Cardiac fibroblast (primary cell): ENCODE results near the gene LFNG.

Source experiments
- DNase-seq, 2 donors: peaks; one replicate each; pipeline versions ENCODE4 v3.0.0 to v3.0.0-alpha.2; 2010; ENCODE audit warnings: low read depth in 2 of 2
- H3K4me3 ChIP-seq, 2 donors: replicated peaks in 1 of 2; 1 replicate in 1 of 2; 2 replicates in 1 of 2; pipeline ENCODE4 v1.5.1; 2011; ENCODE audit warnings: low read depth in 2 of 2, low read length in 2 of 2, mild to moderate bottlenecking in 2 of 2, moderate library complexity in 1 of 2
- TF ChIP-seq, protein P1 (sequence below): IDR thresholded peaks from one replicate; pipeline ENCODE4 v1.5.1; 2011; ENCODE audit warnings: low read depth, mild to moderate bottlenecking, low read length, inconsistent platforms

Gene LFNG

DNA sequence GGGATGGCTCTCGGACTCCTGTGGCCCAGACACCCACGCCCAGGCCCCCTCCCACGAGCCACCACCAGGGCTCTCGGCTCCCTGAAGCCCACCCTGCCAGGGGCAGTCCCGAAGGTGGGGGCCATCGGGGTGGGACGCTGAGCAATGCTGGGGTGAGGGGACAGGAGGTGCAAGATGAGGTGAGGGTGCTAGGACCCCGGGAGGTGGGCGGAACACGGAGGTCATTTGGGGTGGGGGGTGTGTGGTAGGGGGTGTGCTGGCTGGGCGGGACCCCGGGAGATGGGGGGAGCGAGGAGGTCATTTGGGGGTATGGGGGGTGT is 17.0 kb upstream of the LFNG start:
- DNase-seq = no peak
- H3K4me3 ChIP-seq = no peak overlapping the region
- TF ChIP-seq, protein P1, sequence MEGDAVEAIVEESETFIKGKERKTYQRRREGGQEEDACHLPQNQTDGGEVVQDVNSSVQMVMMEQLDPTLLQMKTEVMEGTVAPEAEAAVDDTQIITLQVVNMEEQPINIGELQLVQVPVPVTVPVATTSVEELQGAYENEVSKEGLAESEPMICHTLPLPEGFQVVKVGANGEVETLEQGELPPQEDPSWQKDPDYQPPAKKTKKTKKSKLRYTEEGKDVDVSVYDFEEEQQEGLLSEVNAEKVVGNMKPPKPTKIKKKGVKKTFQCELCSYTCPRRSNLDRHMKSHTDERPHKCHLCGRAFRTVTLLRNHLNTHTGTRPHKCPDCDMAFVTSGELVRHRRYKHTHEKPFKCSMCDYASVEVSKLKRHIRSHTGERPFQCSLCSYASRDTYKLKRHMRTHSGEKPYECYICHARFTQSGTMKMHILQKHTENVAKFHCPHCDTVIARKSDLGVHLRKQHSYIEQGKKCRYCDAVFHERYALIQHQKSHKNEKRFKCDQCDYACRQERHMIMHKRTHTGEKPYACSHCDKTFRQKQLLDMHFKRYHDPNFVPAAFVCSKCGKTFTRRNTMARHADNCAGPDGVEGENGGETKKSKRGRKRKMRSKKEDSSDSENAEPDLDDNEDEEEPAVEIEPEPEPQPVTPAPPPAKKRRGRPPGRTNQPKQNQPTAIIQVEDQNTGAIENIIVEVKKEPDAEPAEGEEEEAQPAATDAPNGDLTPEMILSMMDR = no peak

GRCh38 chr7:2503056-2503941 is 16.3 kb upstream of the LFNG start:
- no peak overlapping the region for H3K4me3 ChIP-seq
- TF ChIP-seq, protein P1 = no peak
- peak in 1 of 2 donors; percentile 30 for DNase-seq

GRCh38 chr7:2504128-2504888 is 15.3 kb upstream of the LFNG start:
- H3K4me3 ChIP-seq = no peak overlapping the region
- TF ChIP-seq, protein P1 = no peak
- DNase-seq = no peak

- no peak overlapping the region for H3K4me3 ChIP-seq
- DNase-seq = no peak
- TF ChIP-seq, protein P1 = no peak
Measured at GRCh38 chr7:2504889-2505375, 14.6 kb upstream of the LFNG start.

DNA sequence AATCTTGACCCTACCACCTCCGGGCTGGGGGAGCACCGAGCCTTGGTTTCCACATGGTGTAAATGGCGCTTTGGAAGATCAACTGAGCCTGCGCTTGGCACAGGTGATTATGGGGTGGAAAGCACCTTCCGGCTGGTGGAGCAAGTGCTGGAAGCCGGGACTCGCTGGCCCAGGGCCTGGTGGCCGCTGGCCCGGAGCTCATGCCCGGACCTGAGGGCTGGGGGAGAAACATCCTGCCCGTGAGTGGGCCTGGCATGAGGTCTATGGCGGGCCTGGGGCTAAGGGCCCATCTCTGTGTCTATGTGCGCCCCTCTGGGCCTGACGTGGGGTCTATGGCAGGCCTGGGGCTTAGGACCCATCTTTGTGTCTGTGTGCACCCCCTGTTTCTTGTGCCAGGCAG is 14.2 kb upstream of the LFNG start:
- no peak overlapping the region for H3K4me3 ChIP-seq
- DNase-seq = no peak
- TF ChIP-seq, protein P1 = no peak

GRCh38 chr7:2507208-2507916 is 12.2 kb upstream of the LFNG start:
- no peak overlapping the region for H3K4me3 ChIP-seq
- no peak for DNase-seq
- TF ChIP-seq, protein P1 = no peak
